ENCODE data around the gene ADGRL3. TPM values are rescaled to one million over a fixed set of nuclear protein-coding genes. Genes with fewer than 3 reads are reported as not detected.
"Not testable (repeated sequence)": the region's sequence is repeated elsewhere in the genome, so short reads cannot be mapped to it uniquely, and the experiment has no call there.

The ADGRL3 gene
- total RNA-seq, 1 donor from 2014 or later, result 101 TPM

DNA sequence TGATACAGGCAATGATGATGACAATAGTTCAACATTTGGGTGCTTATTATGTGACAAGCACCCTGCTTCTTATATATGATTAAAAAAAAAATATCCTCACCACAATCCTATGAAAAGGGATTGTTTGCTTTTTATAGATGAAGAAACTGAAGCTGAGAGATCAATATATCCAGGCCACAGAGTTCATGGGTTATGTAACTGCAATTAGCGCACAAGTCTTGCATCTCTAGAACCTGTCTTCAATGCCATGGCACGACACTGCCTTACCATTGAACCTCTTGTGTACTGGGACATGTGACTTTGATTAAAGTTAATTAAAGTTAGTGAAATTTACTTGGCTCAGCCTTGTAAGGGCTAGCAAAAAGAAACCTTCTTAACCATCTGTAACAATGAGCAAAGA is 599.7 kb downstream of the ADGRL3 start:
- no peak for DNase-seq (ENCODE audit: low spot score)

- no peak for DNase-seq (ENCODE audit: low spot score)
Measured at GRCh38 chr4:61805227-61805626, 605.1 kb downstream of the ADGRL3 start.

- no peak for DNase-seq (ENCODE audit: low spot score)
Measured at GRCh38 chr4:61805979-61806378, 605.9 kb downstream of the ADGRL3 start.

DNA sequence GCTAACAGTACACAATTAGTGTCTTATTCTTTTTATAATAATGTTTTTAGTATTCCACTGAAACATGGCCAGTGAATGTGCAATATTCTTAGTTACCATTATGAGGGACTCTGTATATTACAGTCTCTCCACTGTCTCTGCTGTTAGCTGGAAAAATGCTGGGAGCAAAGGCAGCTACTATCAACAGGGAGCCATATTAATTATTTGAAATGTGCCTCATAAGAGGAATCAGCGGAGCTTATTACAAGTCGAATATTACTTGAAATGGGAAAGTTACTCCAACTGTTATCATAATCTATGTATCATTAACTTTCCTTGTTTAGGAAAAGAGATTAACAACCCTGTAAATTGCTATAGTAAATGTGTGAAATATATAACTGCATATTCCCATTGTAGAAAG is 612.0 kb downstream of the ADGRL3 start:
- no peak for DNase-seq (ENCODE audit: low spot score)

- DNase-seq (ENCODE audit: low spot score), result no peak
Measured at GRCh38 chr4:61817071-61817470, 616.9 kb downstream of the ADGRL3 start.

GRCh38 chr4:61820136-61820535 is 620.0 kb downstream of the ADGRL3 start:
- DNase-seq (ENCODE audit: low spot score), result no peak

DNA sequence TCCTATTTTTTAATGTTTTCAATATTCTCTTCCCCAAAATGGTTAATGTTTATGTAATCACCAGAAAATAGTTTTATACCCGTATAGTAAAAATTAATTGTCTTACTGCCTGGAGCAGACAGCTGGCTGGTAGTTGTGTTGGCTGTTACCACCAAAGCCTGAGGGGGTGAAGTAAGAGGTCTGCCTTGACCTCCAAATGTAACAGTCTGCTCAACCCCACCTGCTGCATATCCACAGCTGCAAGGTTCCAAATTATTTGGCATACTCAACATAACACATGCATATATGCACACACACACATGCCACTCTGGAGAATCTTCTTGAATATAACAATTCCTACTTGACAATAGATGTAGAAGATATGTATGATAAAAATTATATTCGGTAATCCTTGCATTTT is 624.3 kb downstream of the ADGRL3 start:
- DNase-seq (ENCODE audit: low spot score), result no peak

DNA sequence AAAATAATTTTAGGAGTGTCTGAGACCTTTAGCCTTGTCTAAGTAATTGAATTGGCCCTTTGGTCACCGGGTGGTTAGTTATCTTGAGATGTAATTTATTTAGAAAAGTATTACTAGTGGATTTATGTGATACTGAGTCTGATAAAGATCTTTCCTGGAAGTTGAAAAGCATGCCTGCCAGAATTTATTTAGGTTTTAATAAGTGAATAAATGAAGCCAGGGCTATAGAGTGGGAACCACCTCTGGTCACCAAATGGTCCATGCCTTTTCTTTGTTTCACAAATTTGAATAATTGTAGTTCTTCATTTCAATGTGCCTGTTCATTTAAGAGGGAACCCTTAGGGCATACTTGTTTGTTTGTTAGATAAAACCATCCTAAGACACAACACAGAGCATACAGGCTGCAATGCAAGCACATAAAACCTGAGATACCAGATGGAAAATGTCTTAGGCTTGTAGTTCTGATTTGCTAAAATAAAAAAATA is 627.8 kb downstream of the ADGRL3 start:
- no peak for DNase-seq (ENCODE audit: low spot score)

- no peak for DNase-seq (ENCODE audit: low spot score)
Measured at GRCh38 chr4:61828960-61829359, 628.8 kb downstream of the ADGRL3 start.

DNA sequence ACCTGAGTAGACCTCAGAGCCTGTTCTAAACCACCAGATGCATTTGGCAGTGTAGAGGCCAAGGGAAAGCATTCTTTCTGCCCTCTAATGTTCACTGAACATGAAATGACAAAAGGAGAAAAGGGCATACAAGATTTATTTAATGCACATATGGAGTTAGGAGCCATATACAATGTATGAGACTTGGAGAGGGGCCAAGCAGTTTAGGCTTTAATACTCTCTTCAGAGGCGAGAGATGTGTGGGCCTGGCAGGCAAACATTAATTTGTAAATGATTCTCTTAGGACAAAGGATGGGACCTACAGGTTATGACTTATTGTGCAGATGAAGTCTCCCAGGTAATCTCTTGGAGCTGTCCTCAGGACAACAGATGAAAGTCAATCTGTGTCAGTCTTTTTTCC is 631.9 kb downstream of the ADGRL3 start:
- DNase-seq (ENCODE audit: low spot score), result no peak

DNA sequence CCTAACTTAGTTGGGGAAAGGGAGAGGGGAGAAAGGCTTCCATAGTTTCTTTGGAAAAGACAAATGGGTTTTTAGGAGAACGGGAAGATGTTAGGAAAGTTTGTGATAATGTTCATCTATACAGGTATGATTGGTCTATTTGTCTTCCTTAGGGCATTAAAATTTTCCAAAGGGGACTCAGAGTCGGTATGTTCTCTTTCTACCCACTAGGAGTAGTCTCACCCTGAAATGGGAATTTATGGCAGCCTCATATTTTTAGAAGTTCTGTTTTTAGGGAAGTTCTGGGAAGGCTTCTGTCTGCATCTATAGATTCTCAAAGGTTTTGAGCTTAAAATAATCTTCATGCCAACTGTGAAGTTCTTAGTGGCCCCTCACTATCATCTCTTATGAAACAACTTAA is 637.3 kb downstream of the ADGRL3 start:
- no peak for DNase-seq (ENCODE audit: low spot score)

DNA sequence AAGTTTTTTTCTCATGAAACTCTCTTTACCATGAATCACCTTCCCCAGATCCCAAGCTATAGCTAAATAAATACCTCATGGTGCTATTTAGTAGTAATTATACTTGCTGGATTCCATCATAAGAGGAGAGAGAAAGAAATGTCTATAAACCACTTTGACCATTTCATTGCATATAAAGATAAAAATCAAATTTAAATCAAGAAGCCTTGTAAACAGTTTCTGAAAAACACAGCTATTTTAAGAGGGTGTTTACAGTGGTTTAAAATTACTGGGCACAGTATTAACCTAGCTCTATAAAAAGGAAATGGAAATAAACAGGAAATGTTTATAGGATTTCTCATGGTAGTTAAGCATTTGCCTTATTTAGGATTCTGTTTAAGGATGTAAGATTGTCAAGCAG is 637.9 kb downstream of the ADGRL3 start:
- DNase-seq (ENCODE audit: low spot score), result no peak

DNA sequence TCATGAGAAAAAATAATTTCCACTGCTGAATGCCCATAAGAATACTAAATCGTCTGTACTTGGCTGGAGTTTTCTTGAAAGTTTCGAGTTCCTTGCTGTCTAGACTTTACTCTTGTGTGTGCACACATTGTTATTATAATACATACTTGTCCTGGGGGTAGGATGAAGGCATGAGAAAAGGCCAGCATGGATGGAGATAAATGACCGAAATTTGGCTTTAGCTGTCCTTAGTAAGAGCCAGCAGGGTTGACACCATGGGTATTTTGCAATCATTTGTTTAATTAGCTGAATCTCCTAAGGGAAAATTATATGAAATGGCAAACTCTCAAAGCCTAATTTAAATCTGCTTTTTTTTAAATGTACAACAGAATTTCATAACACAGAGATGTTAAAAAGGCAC is 641.6 kb downstream of the ADGRL3 start:
- DNase-seq (ENCODE audit: low spot score), result no peak

GRCh38 chr4:61851126-61851525 is 651.0 kb downstream of the ADGRL3 start:
- no peak for DNase-seq (ENCODE audit: low spot score)

DNA sequence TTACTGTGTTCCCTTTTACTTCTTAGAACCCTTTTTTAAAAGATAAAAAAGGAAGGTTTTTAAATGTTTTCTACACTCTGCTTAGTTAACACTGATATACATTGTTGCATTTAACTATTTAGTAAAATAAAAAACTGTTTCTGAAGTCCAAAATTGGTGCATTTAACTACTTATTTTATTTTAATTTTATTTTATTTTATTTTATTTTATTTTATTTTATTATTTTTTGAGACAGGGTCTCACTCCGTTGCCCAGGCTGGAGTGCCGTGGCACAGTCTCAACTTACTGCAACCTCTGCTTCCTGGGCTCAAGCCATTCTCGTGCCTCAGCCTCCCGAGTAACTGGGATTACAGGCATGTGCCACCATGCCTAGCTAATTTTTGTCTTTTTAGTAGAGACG is 652.0 kb downstream of the ADGRL3 start:
- DNase-seq (ENCODE audit: low spot score), result not testable (repeated sequence)

- no peak for DNase-seq (ENCODE audit: low spot score)
Measured at GRCh38 chr4:61853041-61853440, 652.9 kb downstream of the ADGRL3 start.

- no peak for DNase-seq (ENCODE audit: low spot score)
Measured at GRCh38 chr4:61860376-61860775, 660.2 kb downstream of the ADGRL3 start.

DNA sequence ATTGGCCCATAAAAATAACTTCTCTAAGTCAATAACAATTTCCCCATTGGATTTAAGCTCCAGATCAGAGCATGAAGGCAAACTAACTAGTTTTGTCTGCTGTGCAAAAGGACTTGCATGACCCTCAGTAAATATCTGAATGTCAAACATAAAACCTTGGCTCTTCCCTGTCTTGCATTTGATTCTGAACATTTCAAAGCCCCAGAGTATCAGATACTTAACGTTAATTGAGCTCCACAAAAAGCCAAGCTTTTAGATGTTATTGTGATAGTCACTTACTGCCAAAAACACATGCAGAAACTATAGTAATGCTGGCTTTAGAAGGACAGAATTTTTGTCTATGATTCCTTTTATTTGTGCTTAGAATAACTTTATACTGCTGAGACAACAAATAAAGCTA is 664.2 kb downstream of the ADGRL3 start:
- no peak for DNase-seq (ENCODE audit: low spot score)

DNA sequence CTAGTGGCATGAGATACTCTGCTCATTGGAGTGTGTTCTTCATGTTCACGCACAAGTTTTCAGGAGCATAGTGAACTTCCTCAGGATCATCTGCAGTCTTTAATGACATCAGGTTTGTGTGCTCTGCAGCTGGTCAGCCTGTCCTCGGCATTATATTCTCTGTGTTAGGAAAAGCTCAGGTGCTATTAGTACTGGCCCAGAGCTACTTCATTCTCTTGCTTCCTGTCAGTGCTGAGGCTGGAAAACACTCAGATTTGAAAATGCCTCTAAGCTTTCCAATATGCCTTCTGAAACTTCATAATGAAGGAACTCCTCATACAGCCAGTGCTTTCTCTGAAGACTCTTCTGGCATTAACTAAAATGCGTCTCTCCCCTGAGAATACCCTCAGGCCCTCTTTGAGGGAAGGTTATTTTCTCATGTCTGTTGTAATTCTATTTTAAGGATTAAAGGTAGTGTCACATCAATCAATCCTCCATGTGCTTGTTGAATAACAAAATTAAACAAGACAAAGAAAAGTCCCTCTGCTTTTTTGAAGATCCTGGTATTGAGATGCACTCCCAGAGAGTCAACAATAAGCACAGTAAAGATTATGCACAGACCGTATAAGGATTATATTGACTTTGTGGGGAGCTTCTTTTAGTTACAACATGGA is 666.4 kb downstream of the ADGRL3 start:
- no peak for DNase-seq (ENCODE audit: low spot score)

- DNase-seq (ENCODE audit: low spot score), result no peak
Measured at GRCh38 chr4:61872983-61873382, 672.9 kb downstream of the ADGRL3 start.

- no peak for DNase-seq (ENCODE audit: low spot score)
Measured at GRCh38 chr4:61877266-61877665, 677.1 kb downstream of the ADGRL3 start.

DNA sequence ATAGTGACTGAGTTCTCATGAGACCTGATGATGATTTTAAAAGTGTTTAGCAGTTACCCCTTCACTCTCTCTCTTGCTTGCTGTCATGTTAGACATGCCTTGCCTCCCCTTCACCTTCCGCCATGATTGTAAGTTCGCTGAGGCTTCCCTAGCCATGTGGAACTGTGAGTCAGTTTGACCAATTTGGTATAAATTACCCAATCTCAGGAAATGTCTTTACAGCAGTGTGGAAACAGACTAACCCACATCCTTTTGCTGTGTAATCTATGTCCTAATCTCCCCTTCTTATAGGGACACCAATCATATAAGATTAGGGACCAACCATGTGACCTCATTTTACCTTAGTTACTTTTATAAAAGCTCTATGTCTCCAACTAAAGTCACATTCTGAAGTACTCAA is 677.8 kb downstream of the ADGRL3 start:
- no peak for DNase-seq (ENCODE audit: low spot score)

GRCh38 chr4:61882381-61882780 is 682.3 kb downstream of the ADGRL3 start:
- DNase-seq (ENCODE audit: low spot score), result no peak

DNA sequence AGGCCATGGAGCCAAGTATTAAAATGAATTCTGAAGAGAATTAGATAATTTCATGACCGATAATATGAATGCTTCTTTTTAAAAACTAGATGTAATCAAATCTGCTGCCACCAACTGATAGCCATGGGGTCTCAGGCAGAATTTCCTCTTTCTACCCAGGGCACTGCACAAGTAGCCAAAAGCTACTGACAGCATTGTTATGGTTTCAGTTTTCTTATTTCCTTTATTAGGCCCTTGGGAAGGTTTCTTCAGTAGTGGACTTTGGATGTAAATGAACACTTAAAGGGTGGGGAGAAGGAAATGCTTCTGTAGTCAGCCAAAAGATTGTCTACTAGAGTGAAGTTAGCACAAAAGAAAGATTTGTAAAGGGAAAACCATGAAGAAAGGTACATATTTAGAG is 686.0 kb downstream of the ADGRL3 start:
- no peak for DNase-seq (ENCODE audit: low spot score)
